ENCODE data around the gene RBM19. TPM values are rescaled to one million over a fixed set of nuclear protein-coding genes. Genes with fewer than 3 reads are reported as not detected.

Gene RBM19
- 100 to 1,000 TPM; 109 to 114 TPM for total RNA-seq
- 12.6 TPM for polyA plus RNA-seq

GRCh38 chr12:113965951-113966797 lies at the start of gene RBM19:
TSS of gene RBM19 (minus strand) at chr12:113966325. CDS start at chr12:113966227, 98 bp downstream.
- H3K27ac ChIP-seq (ENCODE audit: low read depth, low read length) = peak within 1 kb of the TSS; percentile 49

GRCh38 chr12:114015851-114016250 lies 49.7 kb upstream of the RBM19 start:
- no peaks in the 10 kb centered on the region for H3K9me3 Mint-ChIP-seq
- peak overlapping the region in 1 of 8 donors; percentile 37 for H3K27ac Mint-ChIP-seq
- no peak overlapping the region for H3K4me3 Mint-ChIP-seq
- no peaks in the 10 kb centered on the region for H3K36me3 Mint-ChIP-seq
- Histone ChIP-seq H3K27ac (ENCODE audit: low read depth, low read length) (no peak overlapping the region), H3K27me3 (ENCODE audit: insufficient read depth, low read length, poor library complexity, severe bottlenecking) (no peaks in the 10 kb centered on the region), H3K4me3 (ENCODE audit: low read length) (no peak overlapping the region), H3K9me3 (ENCODE audit: low read length) (no peaks in the 10 kb centered on the region), H3K36me3 (ENCODE audit: insufficient read depth, low read length) (no peaks in the 10 kb centered on the region), H3K4me1 (ENCODE audit: insufficient read depth, low read length) (no peaks in the 10 kb centered on the region)
- H3K4me1 Mint-ChIP-seq = no peaks in the 10 kb centered on the region
- POLR2A ChIA-PET = no interaction called here
- CTCF ChIA-PET = no interaction called here
- peaks cover 2 to 11% of the 10 kb centered on the region in 2 donors for H3K27me3 Mint-ChIP-seq
- DNase-seq = no peak

More at GRCh38 chr12:113965951-113966797, at the start of gene RBM19:
- H3K27ac Mint-ChIP-seq = peak within 1 kb of the TSS; percentile 75 to 99 (median 97)
- peak; percentile 95 to 98 (median 97) for DNase-seq
- H3K36me3 ChIP-seq (ENCODE audit: insufficient read depth, low read length) = peaks cover 15% of the 10 kb centered on the region
- peaks cover 18% of the 10 kb centered on the region for H3K4me1 ChIP-seq (ENCODE audit: insufficient read depth, low read length)
- no peaks in the 10 kb centered on the region for H3K9me3 ChIP-seq (ENCODE audit: low read length)
- ChIA-PET POLR2A (no interaction called here), CTCF (interaction anchor here (0.7 to 1.8 kb wide), 7 partner anchors 8 to 544 kb away, joined by 3 to 13 read pairs (median 5); no protein-coding TSS in a partner anchor)
- H3K4me1 Mint-ChIP-seq = peaks cover 37 to 52% (median 52%) of the 10 kb centered on the region in 3 donors
- no peaks in the 10 kb centered on the region for H3K9me3 Mint-ChIP-seq
- H3K4me3 ChIP-seq (ENCODE audit: low read length) = peak within 1 kb of the TSS; percentile 84
- H3K27me3 Mint-ChIP-seq = peaks cover 0 to 1% of the 10 kb centered on the region in 2 donors
- peaks cover 0 to 35% (median 8%) of the 10 kb centered on the region in 3 donors for H3K36me3 Mint-ChIP-seq
- no peaks in the 10 kb centered on the region for H3K27me3 ChIP-seq (ENCODE audit: insufficient read depth, low read length, poor library complexity, severe bottlenecking)
- H3K4me3 Mint-ChIP-seq = peak within 1 kb of the TSS; percentile 95 to 100 (median 100)

GRCh38 chr12:114013575-114014345 lies 47.6 kb upstream of the RBM19 start:
- no peaks in the 10 kb centered on the region for H3K36me3 Mint-ChIP-seq
- no peak for DNase-seq
- H3K4me3 Mint-ChIP-seq = no peak overlapping the region
- no peaks in the 10 kb centered on the region for H3K4me1 Mint-ChIP-seq
- CTCF ChIA-PET = no interaction called here
- no peak overlapping the region for H3K27ac ChIP-seq (ENCODE audit: low read depth, low read length)
- no peaks in the 10 kb centered on the region for H3K4me1 ChIP-seq (ENCODE audit: insufficient read depth, low read length)
- H3K27me3 Mint-ChIP-seq = peaks cover 9 to 15% of the 10 kb centered on the region in 2 donors
- no peak overlapping the region for H3K27ac Mint-ChIP-seq
- H3K4me3 ChIP-seq (ENCODE audit: low read length) = no peak overlapping the region
- H3K9me3 ChIP-seq (ENCODE audit: low read length) = no peaks in the 10 kb centered on the region
- H3K27me3 ChIP-seq (ENCODE audit: insufficient read depth, low read length, poor library complexity, severe bottlenecking) = no peaks in the 10 kb centered on the region
- POLR2A ChIA-PET = no interaction called here
- no peaks in the 10 kb centered on the region for H3K36me3 ChIP-seq (ENCODE audit: insufficient read depth, low read length)
- no peaks in the 10 kb centered on the region for H3K9me3 Mint-ChIP-seq

- H3K27me3 Mint-ChIP-seq = peaks cover 12 to 23% of the 10 kb centered on the region in 2 donors
- no peaks in the 10 kb centered on the region for H3K9me3 Mint-ChIP-seq
- no peak overlapping the region for H3K27ac Mint-ChIP-seq
These were observed 46.8 kb upstream of the RBM19 start for GRCh38 chr12:114012744-114013431.

GRCh38 chr12:114011711-114012110 lies 45.6 kb upstream of the RBM19 start:
- H3K4me3 Mint-ChIP-seq = no peak overlapping the region
- Histone ChIP-seq H3K36me3 (ENCODE audit: insufficient read depth, low read length) (no peaks in the 10 kb centered on the region), H3K4me3 (ENCODE audit: low read length) (no peak overlapping the region), H3K9me3 (ENCODE audit: low read length) (no peaks in the 10 kb centered on the region), H3K4me1 (ENCODE audit: insufficient read depth, low read length) (no peaks in the 10 kb centered on the region), H3K27ac (ENCODE audit: low read depth, low read length) (no peak overlapping the region), H3K27me3 (ENCODE audit: insufficient read depth, low read length, poor library complexity, severe bottlenecking) (no peaks in the 10 kb centered on the region)
- no peak for DNase-seq
- ChIA-PET POLR2A (no interaction called here), CTCF (no interaction called here)
- no peaks in the 10 kb centered on the region for H3K4me1 Mint-ChIP-seq
- H3K36me3 Mint-ChIP-seq = no peaks in the 10 kb centered on the region
- no peaks in the 10 kb centered on the region for H3K9me3 Mint-ChIP-seq
- no peak overlapping the region for H3K27ac Mint-ChIP-seq
- H3K27me3 Mint-ChIP-seq = peaks cover 14 to 30% of the 10 kb centered on the region in 2 donors

More at GRCh38 chr12:114012744-114013431, 46.8 kb upstream of the RBM19 start:
- Histone ChIP-seq H3K27me3 (ENCODE audit: insufficient read depth, low read length, poor library complexity, severe bottlenecking) (no peaks in the 10 kb centered on the region), H3K27ac (ENCODE audit: low read depth, low read length) (no peak overlapping the region), H3K9me3 (ENCODE audit: low read length) (no peaks in the 10 kb centered on the region), H3K4me3 (ENCODE audit: low read length) (no peak overlapping the region), H3K36me3 (ENCODE audit: insufficient read depth, low read length) (no peaks in the 10 kb centered on the region), H3K4me1 (ENCODE audit: insufficient read depth, low read length) (no peaks in the 10 kb centered on the region)
- Mint-ChIP-seq H3K4me1 (no peaks in the 10 kb centered on the region), H3K4me3 (no peak overlapping the region), H3K36me3 (no peaks in the 10 kb centered on the region)
- CTCF ChIA-PET = no interaction called here
- POLR2A ChIA-PET = no interaction called here
- no peak for DNase-seq

- CTCF ChIA-PET = no interaction called here
- POLR2A ChIA-PET = no interaction called here
- H3K27ac Mint-ChIP-seq = no peak overlapping the region
- no peaks in the 10 kb centered on the region for H3K4me1 ChIP-seq (ENCODE audit: insufficient read depth, low read length)
- H3K36me3 ChIP-seq (ENCODE audit: insufficient read depth, low read length) = no peaks in the 10 kb centered on the region
- H3K9me3 Mint-ChIP-seq = no peaks in the 10 kb centered on the region
- H3K4me3 ChIP-seq (ENCODE audit: low read length) = no peak overlapping the region
- H3K27ac ChIP-seq (ENCODE audit: low read depth, low read length) = no peak overlapping the region
- H3K27me3 ChIP-seq (ENCODE audit: insufficient read depth, low read length, poor library complexity, severe bottlenecking) = no peaks in the 10 kb centered on the region
- no peaks in the 10 kb centered on the region for H3K9me3 ChIP-seq (ENCODE audit: low read length)
- no peaks in the 10 kb centered on the region for H3K36me3 Mint-ChIP-seq
- H3K4me1 Mint-ChIP-seq = no peaks in the 10 kb centered on the region
- no peak overlapping the region for H3K4me3 Mint-ChIP-seq
- no peak for DNase-seq
- H3K27me3 Mint-ChIP-seq = peaks cover 14 to 40% of the 10 kb centered on the region in 2 donors
These were observed 40.6 kb upstream of the RBM19 start for GRCh38 chr12:114006482-114007425.

GRCh38 chr12:114004402-114004801 lies 38.3 kb upstream of the RBM19 start:
- DNase-seq = no peak
- Histone ChIP-seq H3K4me3 (ENCODE audit: low read length) (no peak overlapping the region), H3K9me3 (ENCODE audit: low read length) (no peaks in the 10 kb centered on the region), H3K27me3 (ENCODE audit: insufficient read depth, low read length, poor library complexity, severe bottlenecking) (peaks cover under 1% of the 10 kb centered on the region), H3K4me1 (ENCODE audit: insufficient read depth, low read length) (no peaks in the 10 kb centered on the region), H3K36me3 (ENCODE audit: insufficient read depth, low read length) (no peaks in the 10 kb centered on the region), H3K27ac (ENCODE audit: low read depth, low read length) (no peak overlapping the region)
- ChIA-PET POLR2A (no interaction called here), CTCF (no interaction called here)
- no peaks in the 10 kb centered on the region for H3K4me1 Mint-ChIP-seq
- no peak overlapping the region for H3K27ac Mint-ChIP-seq
- no peaks in the 10 kb centered on the region for H3K9me3 Mint-ChIP-seq
- H3K27me3 Mint-ChIP-seq = peaks cover 14 to 49% of the 10 kb centered on the region in 2 donors
- no peaks in the 10 kb centered on the region for H3K36me3 Mint-ChIP-seq
- no peak overlapping the region for H3K4me3 Mint-ChIP-seq
